Measurements from ENCODE around the gene COL6A5.
"Not testable (repeated sequence)": the region's sequence is repeated elsewhere in the genome, so short reads cannot be mapped to it uniquely, and the experiment has no call there.

Gene COL6A5

GRCh38 chr3:130428871-130429712, 83.6 kb downstream of the COL6A5 start:
- Histone ChIP-seq H3K36me3 (ENCODE audit: control insufficient read depth, insufficient read depth, low read length) (no peaks in the 10 kb centered on the region), H3K27me3 (replicated peaks; ENCODE audit: control insufficient read depth, insufficient read depth, low read length) (no peaks in the 10 kb centered on the region), H3K4me3 (replicated peaks; ENCODE audit: low read depth, low read length) (no peak overlapping the region)
- DNase-seq (ENCODE audit: extremely low read depth, insufficient read length): no peak
- TF ChIP-seq, protein P1, sequence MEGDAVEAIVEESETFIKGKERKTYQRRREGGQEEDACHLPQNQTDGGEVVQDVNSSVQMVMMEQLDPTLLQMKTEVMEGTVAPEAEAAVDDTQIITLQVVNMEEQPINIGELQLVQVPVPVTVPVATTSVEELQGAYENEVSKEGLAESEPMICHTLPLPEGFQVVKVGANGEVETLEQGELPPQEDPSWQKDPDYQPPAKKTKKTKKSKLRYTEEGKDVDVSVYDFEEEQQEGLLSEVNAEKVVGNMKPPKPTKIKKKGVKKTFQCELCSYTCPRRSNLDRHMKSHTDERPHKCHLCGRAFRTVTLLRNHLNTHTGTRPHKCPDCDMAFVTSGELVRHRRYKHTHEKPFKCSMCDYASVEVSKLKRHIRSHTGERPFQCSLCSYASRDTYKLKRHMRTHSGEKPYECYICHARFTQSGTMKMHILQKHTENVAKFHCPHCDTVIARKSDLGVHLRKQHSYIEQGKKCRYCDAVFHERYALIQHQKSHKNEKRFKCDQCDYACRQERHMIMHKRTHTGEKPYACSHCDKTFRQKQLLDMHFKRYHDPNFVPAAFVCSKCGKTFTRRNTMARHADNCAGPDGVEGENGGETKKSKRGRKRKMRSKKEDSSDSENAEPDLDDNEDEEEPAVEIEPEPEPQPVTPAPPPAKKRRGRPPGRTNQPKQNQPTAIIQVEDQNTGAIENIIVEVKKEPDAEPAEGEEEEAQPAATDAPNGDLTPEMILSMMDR (IDR thresholded peaks at IDR 0.05; ENCODE audit: insufficient read depth, low read length, poor library complexity, severe bottlenecking): no peak

GRCh38 chr3:130429713-130430023, 84.2 kb downstream of the COL6A5 start:
- H3K27me3 ChIP-seq (replicated peaks; ENCODE audit: control insufficient read depth, insufficient read depth, low read length): no peaks in the 10 kb centered on the region
- H3K36me3 ChIP-seq (ENCODE audit: control insufficient read depth, insufficient read depth, low read length): no peaks in the 10 kb centered on the region
- TF ChIP-seq, protein P1 (IDR thresholded peaks at IDR 0.05; ENCODE audit: insufficient read depth, low read length, poor library complexity, severe bottlenecking): no peak
- DNase-seq (ENCODE audit: extremely low read depth, insufficient read length): no peak
- H3K4me3 ChIP-seq (replicated peaks; ENCODE audit: low read depth, low read length): no peak overlapping the region

GRCh38 chr3:130430266-130430665, 84.8 kb downstream of the COL6A5 start:
- Histone ChIP-seq H3K36me3 (ENCODE audit: control insufficient read depth, insufficient read depth, low read length) (no peaks in the 10 kb centered on the region), H3K4me3 (replicated peaks; ENCODE audit: low read depth, low read length) (no peak overlapping the region), H3K27me3 (replicated peaks; ENCODE audit: control insufficient read depth, insufficient read depth, low read length) (no peaks in the 10 kb centered on the region)
- DNase-seq (ENCODE audit: extremely low read depth, insufficient read length): no peak
- TF ChIP-seq, protein P1 (IDR thresholded peaks at IDR 0.05; ENCODE audit: insufficient read depth, low read length, poor library complexity, severe bottlenecking): no peak

DNA sequence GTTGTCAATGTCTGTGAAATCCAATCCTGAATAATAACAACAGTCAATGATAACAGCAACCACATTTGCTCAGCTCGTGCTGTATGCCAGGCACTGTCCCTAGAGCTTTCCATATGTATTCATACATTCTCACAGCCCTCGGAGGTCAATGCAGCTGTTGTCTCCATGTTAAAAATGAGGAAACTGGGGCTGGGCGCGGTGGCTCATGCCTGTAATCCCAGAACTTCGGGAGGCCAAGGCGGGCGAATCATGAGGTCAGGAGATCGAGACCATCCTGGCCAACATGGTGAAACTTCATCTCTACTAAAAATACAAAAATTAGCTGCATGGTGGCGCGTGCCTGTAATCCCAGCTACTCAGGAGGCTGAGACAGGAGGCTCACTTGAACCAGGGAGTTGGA, 86.6 kb downstream of the COL6A5 start:
- DNase-seq (ENCODE audit: extremely low read depth, insufficient read length); H3K4me3 ChIP-seq (replicated peaks; ENCODE audit: low read depth, low read length); H3K27me3 ChIP-seq (replicated peaks; ENCODE audit: control insufficient read depth, insufficient read depth, low read length); H3K36me3 ChIP-seq (ENCODE audit: control insufficient read depth, insufficient read depth, low read length): not testable (repeated sequence)

- H3K27me3 ChIP-seq (replicated peaks; ENCODE audit: control insufficient read depth, insufficient read depth, low read length): no peaks in the 10 kb centered on the region
- no peaks in the 10 kb centered on the region for H3K36me3 ChIP-seq (ENCODE audit: control insufficient read depth, insufficient read depth, low read length)
- no peak for DNase-seq (ENCODE audit: extremely low read depth, insufficient read length)
- TF ChIP-seq, protein P1 (IDR thresholded peaks at IDR 0.05; ENCODE audit: insufficient read depth, low read length, poor library complexity, severe bottlenecking): no peak
- H3K4me3 ChIP-seq (replicated peaks; ENCODE audit: low read depth, low read length): no peak overlapping the region
Observed at GRCh38 chr3:130433306-130433705, 87.8 kb downstream of the COL6A5 start.

DNA sequence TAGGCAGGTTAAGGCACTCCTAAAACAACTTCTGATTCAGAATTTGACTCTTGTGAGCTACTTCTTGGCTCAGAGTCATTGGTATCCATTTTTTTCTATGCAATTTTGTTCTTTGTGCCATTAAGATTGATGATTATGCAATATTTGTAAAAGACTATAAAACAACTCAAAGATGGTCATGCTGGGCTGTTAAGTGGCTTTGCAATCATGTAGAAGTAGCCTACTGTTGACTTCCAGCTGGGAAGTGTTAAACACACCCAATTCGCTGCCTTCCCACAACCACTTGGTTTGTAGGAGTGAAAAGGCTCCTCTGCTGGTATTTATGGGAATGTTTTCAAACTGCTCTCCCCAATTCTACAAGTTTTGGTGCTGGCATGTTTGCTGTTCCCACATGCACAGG, 96.8 kb downstream of the COL6A5 start:
- no peak overlapping the region for H3K4me3 ChIP-seq (replicated peaks; ENCODE audit: low read depth, low read length)
- no peaks in the 10 kb centered on the region for H3K27me3 ChIP-seq (replicated peaks; ENCODE audit: control insufficient read depth, insufficient read depth, low read length)
- TF ChIP-seq, protein P1 (IDR thresholded peaks at IDR 0.05; ENCODE audit: insufficient read depth, low read length, poor library complexity, severe bottlenecking): no peak
- no peaks in the 10 kb centered on the region for H3K36me3 ChIP-seq (ENCODE audit: control insufficient read depth, insufficient read depth, low read length)
- no peak for DNase-seq (ENCODE audit: extremely low read depth, insufficient read length)

- H3K4me3 ChIP-seq (replicated peaks; ENCODE audit: low read depth, low read length); DNase-seq (ENCODE audit: extremely low read depth, insufficient read length); H3K27me3 ChIP-seq (replicated peaks; ENCODE audit: control insufficient read depth, insufficient read depth, low read length); H3K36me3 ChIP-seq (ENCODE audit: control insufficient read depth, insufficient read depth, low read length): not testable (repeated sequence)
Observed at GRCh38 chr3:130446840-130447239, 101.4 kb downstream of the COL6A5 start.

GRCh38 chr3:130448155-130448554, 102.7 kb downstream of the COL6A5 start:
- H3K36me3 ChIP-seq (ENCODE audit: control insufficient read depth, insufficient read depth, low read length); H3K27me3 ChIP-seq (replicated peaks; ENCODE audit: control insufficient read depth, insufficient read depth, low read length): not testable (repeated sequence)

More at GRCh38 chr3:130448155-130448554, 102.7 kb downstream of the COL6A5 start:
- not testable (repeated sequence) for H3K4me3 ChIP-seq (replicated peaks; ENCODE audit: low read depth, low read length); DNase-seq (ENCODE audit: extremely low read depth, insufficient read length)
